ENCODE data around the gene ADCK1. TPM values are rescaled to one million over a fixed set of nuclear protein-coding genes. Genes with fewer than 3 reads are reported as not detected.

Gene ADCK1
- total RNA-seq, 2 donors from 2014 or later: 6.9 to 7.4 TPM

- Mint-ChIP-seq H3K36me3 (ENCODE audit: low read depth) (peaks cover 3% of the 10 kb centered on the region), H3K4me1 (no peaks in the 10 kb centered on the region)
- no peak for TF ChIP-seq CTCF (conservative IDR thresholded peaks at IDR 0.05)
Measured at GRCh38 chr14:77859934-77860570, 60.1 kb downstream of the ADCK1 start.

DNA sequence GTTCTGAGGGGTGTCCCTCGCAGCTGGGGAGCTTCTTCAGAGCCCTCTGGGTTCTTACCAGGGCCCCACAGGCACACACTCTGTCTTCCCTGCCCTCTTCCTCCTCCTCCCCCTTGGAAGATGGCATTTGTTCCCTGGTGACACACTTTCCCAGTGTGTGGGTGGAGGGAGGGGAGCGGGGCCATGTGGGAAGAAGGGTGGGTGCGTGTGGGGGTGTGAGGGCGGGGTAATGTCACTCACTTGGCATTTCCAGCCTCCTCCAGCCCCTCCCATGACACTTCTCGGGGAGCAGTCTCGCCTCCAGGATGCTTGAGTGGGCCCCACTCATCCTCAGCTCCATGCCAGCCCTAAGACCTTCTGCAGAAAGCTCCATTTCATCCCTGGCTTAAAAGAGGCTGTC lies 61.3 kb downstream of the ADCK1 start:
- H3K9me3 ChIP-seq (ENCODE audit: control insufficient read depth, low read length): no peaks in the 10 kb centered on the region
- Mint-ChIP-seq H3K36me3 (ENCODE audit: low read depth) (peaks cover 3% of the 10 kb centered on the region), H3K4me1 (no peaks in the 10 kb centered on the region), H3K27ac (no peak overlapping the region), H3K27me3 (ENCODE audit: insufficient read depth) (no peaks in the 10 kb centered on the region), H3K4me3 (no peak overlapping the region), H3K9me3 (peaks cover 8% of the 10 kb centered on the region)
- no peak for TF ChIP-seq CTCF (conservative IDR thresholded peaks at IDR 0.05)
- H3K9ac ChIP-seq (ENCODE audit: extremely low read depth, low read length, poor library complexity, severe bottlenecking): no peak overlapping the region
- no peak overlapping the region for H3K4me3 ChIP-seq (ENCODE audit: low read length)
- DNase-seq: no peak
- no peaks in the 10 kb centered on the region for H3K27me3 ChIP-seq (ENCODE audit: control insufficient read depth, insufficient read depth, low read length, poor library complexity, severe bottlenecking)
- no peaks in the 10 kb centered on the region for H3K36me3 ChIP-seq (ENCODE audit: control insufficient read depth, insufficient read depth, low read length)
- no peak overlapping the region for H3K27ac ChIP-seq (ENCODE audit: low read depth, low read length)
- no peaks in the 10 kb centered on the region for H3K4me1 ChIP-seq (ENCODE audit: control insufficient read depth, insufficient read depth, low read length)
- WGBS, 2 experiments (ENCODE audit: insufficient coverage in 1 of 2, insufficient read length in 1 of 2): 91 to 93% methylated on average over 2 to 4 of the region's 6 CpGs

More at GRCh38 chr14:77859934-77860570, 60.1 kb downstream of the ADCK1 start:
- H3K9me3 Mint-ChIP-seq: peaks cover 5% of the 10 kb centered on the region
- Histone ChIP-seq H3K4me3 (ENCODE audit: low read length) (no peak overlapping the region), H3K36me3 (ENCODE audit: control insufficient read depth, insufficient read depth, low read length) (no peaks in the 10 kb centered on the region), H3K27ac (ENCODE audit: low read depth, low read length) (no peak overlapping the region), H3K4me1 (ENCODE audit: control insufficient read depth, insufficient read depth, low read length) (no peaks in the 10 kb centered on the region), H3K27me3 (ENCODE audit: control insufficient read depth, insufficient read depth, low read length, poor library complexity, severe bottlenecking) (no peaks in the 10 kb centered on the region), H3K9me3 (ENCODE audit: control insufficient read depth, low read length) (no peaks in the 10 kb centered on the region), H3K9ac (ENCODE audit: extremely low read depth, low read length, poor library complexity, severe bottlenecking) (no peak overlapping the region)
- H3K27me3 Mint-ChIP-seq (ENCODE audit: insufficient read depth): no peaks in the 10 kb centered on the region
- H3K27ac Mint-ChIP-seq: no peak overlapping the region
- DNase-seq: no peak
- WGBS, 2 experiments (ENCODE audit: insufficient coverage in 1 of 2, insufficient read length in 1 of 2): 93 to 97% methylated on average over 4 to 6 of the region's 6 CpGs
- no peak overlapping the region for H3K4me3 Mint-ChIP-seq

GRCh38 chr14:77862154-77862786 lies 62.4 kb downstream of the ADCK1 start:
- H3K27ac Mint-ChIP-seq: no peak overlapping the region
- H3K9ac ChIP-seq (ENCODE audit: extremely low read depth, low read length, poor library complexity, severe bottlenecking): no peak overlapping the region
- no peaks in the 10 kb centered on the region for H3K4me1 Mint-ChIP-seq
- no peak overlapping the region for H3K27ac ChIP-seq (ENCODE audit: low read depth, low read length)
- no peak overlapping the region for H3K4me3 ChIP-seq (ENCODE audit: low read length)
- no peaks in the 10 kb centered on the region for H3K27me3 ChIP-seq (ENCODE audit: control insufficient read depth, insufficient read depth, low read length, poor library complexity, severe bottlenecking)
- no peak overlapping the region for H3K4me3 Mint-ChIP-seq
- 64 to 77% methylated on average over 7 to 11 of the region's 11 CpGs for WGBS, 2 experiments (ENCODE audit: insufficient coverage in 1 of 2, insufficient read length in 1 of 2)
- H3K36me3 Mint-ChIP-seq (ENCODE audit: low read depth): peaks cover 3% of the 10 kb centered on the region
- H3K27me3 Mint-ChIP-seq (ENCODE audit: insufficient read depth): no peaks in the 10 kb centered on the region
- no peaks in the 10 kb centered on the region for H3K4me1 ChIP-seq (ENCODE audit: control insufficient read depth, insufficient read depth, low read length)
- TF ChIP-seq CTCF (conservative IDR thresholded peaks at IDR 0.05): peak; percentile 94
- peaks cover 8% of the 10 kb centered on the region for H3K9me3 Mint-ChIP-seq
- no peaks in the 10 kb centered on the region for H3K9me3 ChIP-seq (ENCODE audit: control insufficient read depth, low read length)
- DNase-seq: peak; percentile 97
- no peaks in the 10 kb centered on the region for H3K36me3 ChIP-seq (ENCODE audit: control insufficient read depth, insufficient read depth, low read length)
